GM18867 (cell line): ENCODE results near the gene NCOR1.
"Not testable (repeated sequence)": the region's sequence is repeated elsewhere in the genome, so short reads cannot be mapped to it uniquely, and the experiment has no call there.

ENCODE experiments used
- ATAC-seq: cut with Tn5 transposase; IDR thresholded peaks from one replicate; pipeline ENCODE4 v1.9.1; 2021; ENCODE audit warnings: mild to moderate bottlenecking, moderate library complexity; ENCODE audit not compliant: unreplicated experiment

Gene NCOR1

DNA sequence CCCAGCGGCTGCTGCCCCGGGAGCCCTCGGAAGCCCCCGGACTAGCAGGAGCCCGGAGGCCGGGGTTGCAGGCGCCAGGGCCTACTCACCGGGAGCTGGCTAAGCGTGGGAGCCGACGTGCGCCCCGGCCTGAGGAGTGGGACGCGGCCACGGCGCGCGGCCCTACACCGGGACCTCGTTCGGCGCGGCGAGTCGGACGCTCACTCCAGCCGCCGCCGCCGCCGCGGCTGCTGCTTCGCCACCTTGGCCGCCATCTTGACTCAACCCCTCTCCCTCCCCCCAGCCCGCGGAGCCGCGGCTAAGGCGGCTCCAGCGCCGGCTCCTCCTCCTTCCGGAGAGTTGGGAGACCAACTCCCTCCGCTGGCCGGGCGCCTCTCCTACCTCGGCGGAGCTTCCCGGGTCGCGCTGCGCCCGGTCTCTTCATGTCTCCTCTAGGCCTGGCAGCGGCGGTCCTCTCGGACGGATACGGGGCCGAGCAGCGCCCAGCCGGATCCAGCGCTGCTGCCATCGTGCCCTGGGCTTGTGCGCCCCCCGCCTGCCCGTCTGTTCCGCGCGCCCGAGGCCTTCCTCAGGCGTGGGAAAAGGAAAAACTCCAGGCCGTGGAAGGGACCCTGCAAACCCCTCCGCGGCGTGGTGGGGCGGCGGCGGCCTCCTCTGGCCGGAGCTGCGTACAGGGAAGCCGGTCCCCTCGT is at the start of gene NCOR1:
TSS of gene NCOR1 (minus strand) at position 262 of the 692 bp plus-strand sequence. CDS start 20,965 bp downstream, outside the sequence.
- peak; percentile 69 for ATAC-seq

DNA sequence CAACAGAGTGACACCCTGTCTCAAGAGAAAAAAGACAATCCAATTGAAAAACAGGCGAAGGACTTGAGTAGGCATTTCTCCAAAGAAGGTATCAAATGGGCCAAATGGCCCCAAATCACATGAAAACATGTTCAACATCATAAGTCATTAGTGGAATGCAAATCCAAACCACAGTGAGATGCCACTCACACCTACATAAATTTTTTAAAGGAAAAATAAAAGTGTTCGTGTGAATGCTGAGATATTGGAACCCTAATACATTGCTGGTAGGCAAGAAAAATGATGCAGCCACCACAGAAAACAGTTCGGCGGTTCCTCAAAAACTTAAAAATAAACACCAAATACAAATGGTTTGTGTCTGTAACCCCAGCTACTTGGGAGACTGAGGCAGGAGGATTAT is 46.9 kb upstream of the NCOR1 start:
- ATAC-seq: no peak

GRCh38 chr17:16261049-16261448 is 45.7 kb upstream of the NCOR1 start:
- ATAC-seq: no peak

GRCh38 chr17:16259926-16260325 is 44.6 kb upstream of the NCOR1 start:
- no peak for ATAC-seq

DNA sequence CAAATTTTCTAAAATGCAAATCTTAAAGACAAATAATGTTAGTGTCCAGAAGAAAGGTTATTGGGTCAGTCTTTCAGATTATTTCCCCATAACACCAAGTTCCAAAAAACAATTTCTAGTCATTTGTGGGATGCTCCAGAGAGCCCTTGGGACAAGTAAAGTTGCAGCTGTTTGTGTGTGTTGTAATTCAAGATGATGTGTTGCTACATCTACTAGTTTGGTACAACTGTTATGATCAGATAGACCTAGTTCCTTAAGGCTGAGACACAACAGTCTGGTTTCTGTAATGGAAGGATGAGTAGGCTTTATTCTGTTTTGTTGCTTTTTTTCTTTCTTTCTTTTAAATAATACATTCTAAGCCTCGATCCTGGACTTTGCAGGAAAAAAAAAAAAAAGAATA is 43.6 kb upstream of the NCOR1 start:
- ATAC-seq: no peak

DNA sequence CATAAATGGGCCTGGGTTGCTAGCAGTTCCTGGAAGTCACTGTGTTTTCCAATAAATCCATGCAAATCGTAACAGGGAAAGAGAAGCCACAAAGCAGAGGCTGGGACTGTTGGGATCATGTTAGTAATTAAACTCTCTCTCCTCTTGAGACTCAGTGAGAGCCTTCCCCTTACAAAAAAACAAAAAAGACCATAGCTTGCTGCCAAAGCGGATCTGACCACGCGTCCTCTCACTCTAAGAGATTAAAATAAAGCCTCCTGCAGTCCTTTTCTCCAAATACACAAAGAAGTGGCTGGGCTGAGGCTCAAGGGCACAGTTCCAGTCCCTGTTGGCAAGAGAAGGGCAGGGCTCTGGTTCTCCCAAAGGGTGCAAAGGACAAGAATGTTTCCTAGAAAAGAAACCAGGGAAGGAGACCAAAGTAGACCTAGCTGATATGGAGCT is 40.2 kb upstream of the NCOR1 start:
- no peak for ATAC-seq

- ATAC-seq: no peak
Measured at GRCh38 chr17:16254773-16255400, 39.6 kb upstream of the NCOR1 start.

GRCh38 chr17:16251556-16251955 is 36.2 kb upstream of the NCOR1 start:
- no peak for ATAC-seq

DNA sequence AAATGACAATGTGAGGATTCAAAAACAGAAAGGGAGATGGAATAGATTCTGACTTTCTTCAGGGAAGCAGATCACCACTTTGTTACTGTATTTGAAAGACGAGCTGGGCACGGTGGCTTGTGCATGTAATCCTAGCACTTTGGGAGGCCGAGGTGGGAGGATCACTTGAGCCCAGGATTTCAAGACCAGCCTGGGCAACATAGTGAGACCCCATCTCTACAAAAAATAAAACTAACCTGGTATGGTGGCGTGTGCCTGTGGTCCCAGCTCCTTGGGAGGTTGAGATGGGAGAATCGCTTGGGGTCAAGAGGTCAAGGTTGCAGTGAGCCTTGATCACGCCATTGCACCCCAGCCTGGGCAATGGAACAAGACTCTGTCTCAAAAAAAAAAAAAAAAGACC is 35.7 kb upstream of the NCOR1 start:
- no peak for ATAC-seq

GRCh38 chr17:16250635-16251034 is 35.3 kb upstream of the NCOR1 start:
- ATAC-seq: no peak

GRCh38 chr17:16247586-16247984 is 32.3 kb upstream of the NCOR1 start:
- no peak for ATAC-seq

DNA sequence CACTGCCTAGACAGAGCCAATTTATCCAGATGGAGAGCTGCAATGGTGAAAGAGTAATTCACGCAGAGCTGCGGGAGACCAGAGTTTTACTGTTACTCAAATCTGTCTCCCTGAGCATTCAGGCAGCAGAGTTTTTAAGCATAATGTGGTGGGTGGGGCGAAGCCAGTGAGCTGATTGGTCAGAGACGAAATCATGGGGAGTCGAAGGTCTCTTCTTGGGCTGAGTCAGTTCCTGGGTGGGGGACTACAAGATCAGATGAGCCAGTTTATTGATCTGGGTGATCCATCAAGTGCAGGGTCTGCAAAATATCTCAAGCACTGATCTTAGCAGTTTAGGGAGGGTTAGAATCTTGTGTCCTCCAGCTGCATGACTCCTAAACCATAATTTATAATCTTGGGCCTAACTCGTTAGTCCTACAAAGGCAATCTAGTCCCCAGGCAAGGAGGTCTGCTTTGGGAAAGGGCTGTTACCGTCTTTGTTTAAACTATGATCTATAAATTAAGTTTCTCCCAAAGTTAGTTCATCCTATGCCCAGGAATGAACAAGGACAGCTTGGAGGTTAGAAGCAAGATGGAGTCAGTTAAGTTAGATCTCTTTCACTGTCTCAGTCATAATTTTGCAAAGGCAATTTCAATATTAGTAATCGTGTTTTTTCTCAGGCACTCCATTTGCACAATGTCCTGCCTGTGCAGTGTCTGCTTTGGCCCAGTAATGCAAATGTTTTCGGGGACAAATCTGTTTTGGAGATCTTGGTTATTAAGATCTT is 28.6 kb upstream of the NCOR1 start:
- no peak for ATAC-seq

- ATAC-seq: no peak
Measured at GRCh38 chr17:16243385-16243784, 28.1 kb upstream of the NCOR1 start.

DNA sequence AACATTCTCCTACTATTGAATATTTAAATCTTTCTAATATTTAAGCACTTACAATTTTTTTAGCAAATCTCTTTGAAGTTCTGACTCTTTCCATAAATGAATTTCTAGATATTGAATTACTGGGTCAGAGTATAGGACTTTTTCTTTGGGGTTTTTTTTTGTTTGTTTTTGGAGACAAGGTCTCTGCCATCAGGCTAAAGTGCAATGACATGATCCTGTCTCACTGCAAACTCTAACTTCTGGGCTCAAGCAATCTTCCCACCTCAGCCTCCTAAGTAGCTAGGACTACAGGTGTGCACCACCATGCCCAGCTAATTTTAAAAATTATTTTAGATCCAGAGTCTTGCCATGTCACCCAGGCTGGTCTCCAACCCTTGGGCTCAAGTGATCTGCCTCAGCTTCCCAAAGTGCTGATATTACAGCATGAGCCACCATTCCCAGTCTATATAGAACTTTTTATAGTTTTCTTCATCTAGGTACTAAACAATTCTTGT is 26.6 kb upstream of the NCOR1 start:
- no peak for ATAC-seq

DNA sequence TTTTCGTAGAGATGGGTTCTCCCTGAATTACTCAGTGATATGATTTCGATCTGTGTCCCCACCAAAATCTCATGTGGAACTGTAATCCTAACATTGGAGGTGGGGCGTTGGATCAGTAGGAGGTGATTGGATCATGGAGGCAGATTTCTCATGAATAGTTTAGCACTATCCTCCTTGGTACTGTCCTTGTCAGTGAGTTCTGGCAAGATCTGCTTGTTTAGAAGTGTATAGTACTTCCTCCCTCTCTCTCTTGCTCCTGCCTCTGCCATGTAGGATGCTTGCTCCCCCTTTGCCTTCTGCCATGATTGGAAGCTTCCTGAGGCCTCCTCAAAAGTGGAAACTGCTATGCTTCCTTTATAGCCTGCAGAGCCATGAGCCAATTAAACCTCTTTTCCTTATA is 24.6 kb upstream of the NCOR1 start:
- ATAC-seq: no peak

GRCh38 chr17:16232391-16232790 is 17.1 kb upstream of the NCOR1 start:
- ATAC-seq: no peak

- ATAC-seq: not testable (repeated sequence)
Measured at GRCh38 chr17:16229912-16230561, 14.7 kb upstream of the NCOR1 start.

GRCh38 chr17:16222406-16222805 is 7.1 kb upstream of the NCOR1 start:
- ATAC-seq: no peak

GRCh38 chr17:16217002-16217635 is 1.8 kb upstream of the NCOR1 start, which contains the start of gene PIGL:
PIGL (plus strand) TSS chr17:16217210; CDS start chr17:16217227, 17 bp downstream.
- peak; percentile 39 for ATAC-seq

GRCh38 chr17:16216341-16217001 is 1.1 kb upstream of the NCOR1 start:
- ATAC-seq: not testable (repeated sequence)
